ENCODE results near the gene NPLOC4.

The NPLOC4 gene

GRCh38 chr17:81659038-81659437 lies 22.1 kb upstream of the NPLOC4 start:
- H3K27ac ChIP-seq (ENCODE audit: extremely low read depth, low read depth, low read length) = no peak overlapping the region
- no peaks in the 10 kb centered on the region for H3K4me1 ChIP-seq (ENCODE audit: control insufficient read depth, insufficient read depth, low read length)
- ChIA-PET POLR2A (interaction anchor here (0.7 to 1.6 kb wide), 3 partner anchors 8 to 378 kb away, joined by 4 to 8 read pairs (median 5); partner anchors contain the start of genes CCDC137, DCXR and OXLD1), CTCF (no interaction called here)
- H3K4me3 ChIP-seq (ENCODE audit: low read depth, low read length) = no peak overlapping the region
- TF ChIP-seq ZNF530 (tag by site-specific recombination; IDR thresholded peaks at IDR 0.05; ENCODE audit: low read depth) (no peak), ZNF548 (tag by site-specific recombination; IDR thresholded peaks at IDR 0.05) (no peak), ZNF138 (tag by site-specific recombination; IDR thresholded peaks at IDR 0.05; ENCODE audit: borderline replicate concordance) (no peak), ZNF549 (tag by site-specific recombination; IDR thresholded peaks at IDR 0.05) (no peak), ZNF510 (tag by site-specific recombination; IDR thresholded peaks at IDR 0.05; ENCODE audit: insufficient replicate concordance) (no peak), ZNF184 (tag by site-specific recombination; IDR thresholded peaks at IDR 0.05) (no peak), ZNF248 (tag by site-specific recombination; IDR thresholded peaks at IDR 0.05) (no peak), ZNF561 (tag by site-specific recombination; IDR thresholded peaks at IDR 0.05; ENCODE audit: borderline replicate concordance) (no peak), SP3 (tag by site-specific recombination; IDR thresholded peaks at IDR 0.05) (no peak)
- TF ChIP-seq, protein P1, sequence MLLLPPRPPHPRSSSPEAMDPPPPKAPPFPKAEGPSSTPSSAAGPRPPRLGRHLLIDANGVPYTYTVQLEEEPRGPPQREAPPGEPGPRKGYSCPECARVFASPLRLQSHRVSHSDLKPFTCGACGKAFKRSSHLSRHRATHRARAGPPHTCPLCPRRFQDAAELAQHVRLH (tag by site-specific recombination; IDR thresholded peaks at IDR 0.05) = no peak
- TF ChIP-seq, protein P2, sequence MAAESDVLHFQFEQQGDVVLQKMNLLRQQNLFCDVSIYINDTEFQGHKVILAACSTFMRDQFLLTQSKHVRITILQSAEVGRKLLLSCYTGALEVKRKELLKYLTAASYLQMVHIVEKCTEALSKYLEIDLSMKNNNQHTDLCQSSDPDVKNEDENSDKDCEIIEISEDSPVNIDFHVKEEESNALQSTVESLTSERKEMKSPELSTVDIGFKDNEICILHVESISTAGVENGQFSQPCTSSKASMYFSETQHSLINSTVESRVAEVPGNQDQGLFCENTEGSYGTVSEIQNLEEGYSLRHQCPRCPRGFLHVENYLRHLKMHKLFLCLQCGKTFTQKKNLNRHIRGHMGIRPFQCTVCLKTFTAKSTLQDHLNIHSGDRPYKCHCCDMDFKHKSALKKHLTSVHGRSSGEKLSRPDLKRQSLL (tag by site-specific recombination; IDR thresholded peaks at IDR 0.05) = no peak
- TF ChIP-seq, protein P3, sequence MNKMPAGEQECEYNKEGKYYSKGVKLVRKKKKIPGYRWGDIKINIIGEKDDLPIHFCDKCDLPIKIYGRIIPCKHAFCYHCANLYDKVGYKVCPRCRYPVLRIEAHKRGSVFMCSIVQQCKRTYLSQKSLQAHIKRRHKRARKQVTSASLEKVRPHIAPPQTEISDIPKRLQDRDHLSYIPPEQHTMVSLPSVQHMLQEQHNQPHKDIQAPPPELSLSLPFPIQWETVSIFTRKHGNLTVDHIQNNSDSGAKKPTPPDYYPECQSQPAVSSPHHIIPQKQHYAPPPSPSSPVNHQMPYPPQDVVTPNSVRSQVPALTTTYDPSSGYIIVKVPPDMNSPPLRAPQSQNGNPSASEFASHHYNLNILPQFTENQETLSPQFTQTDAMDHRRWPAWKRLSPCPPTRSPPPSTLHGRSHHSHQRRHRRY (tag by site-specific recombination; IDR thresholded peaks at IDR 0.05) = no peak
- H3K36me3 ChIP-seq (ENCODE audit: control insufficient read depth in 2 of 2, insufficient read depth in 1 of 2, low read length in 2 of 2) = peaks cover 0 to under 1% of the 10 kb centered on the region in 2 experiments; a peak in 2 of 3 replicates
- H3K9me3 ChIP-seq (ENCODE audit: control insufficient read depth, insufficient read depth, low read depth, low read length) = no peaks in the 10 kb centered on the region

DNA sequence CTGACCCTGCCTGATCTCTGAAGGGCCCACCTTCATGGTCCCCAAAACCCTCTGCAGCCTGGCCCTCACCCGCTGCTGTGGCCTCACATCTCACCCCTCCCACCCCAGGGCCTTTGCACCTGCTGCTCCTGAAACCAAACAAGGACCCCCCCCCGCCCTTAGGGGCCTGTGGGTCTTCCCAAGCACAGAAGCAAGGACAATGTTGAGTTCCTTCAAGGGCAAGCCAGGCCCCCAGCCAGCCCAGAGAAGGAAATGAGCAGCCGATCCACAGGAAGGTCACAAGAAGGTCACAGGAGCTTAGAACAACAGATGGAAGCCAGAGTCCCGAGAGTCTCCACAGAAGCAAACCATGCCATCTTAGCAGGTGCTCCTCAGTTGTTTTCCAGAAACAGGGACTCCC lies 19.9 kb upstream of the NPLOC4 start:
- TF ChIP-seq ZNF555 (tag by site-specific recombination; conservative IDR thresholded peaks at IDR 0.05) (no peak), ZNF623 (tag by site-specific recombination; IDR thresholded peaks at IDR 0.05) (peak; percentile 97)
- TF ChIP-seq, protein P4, sequence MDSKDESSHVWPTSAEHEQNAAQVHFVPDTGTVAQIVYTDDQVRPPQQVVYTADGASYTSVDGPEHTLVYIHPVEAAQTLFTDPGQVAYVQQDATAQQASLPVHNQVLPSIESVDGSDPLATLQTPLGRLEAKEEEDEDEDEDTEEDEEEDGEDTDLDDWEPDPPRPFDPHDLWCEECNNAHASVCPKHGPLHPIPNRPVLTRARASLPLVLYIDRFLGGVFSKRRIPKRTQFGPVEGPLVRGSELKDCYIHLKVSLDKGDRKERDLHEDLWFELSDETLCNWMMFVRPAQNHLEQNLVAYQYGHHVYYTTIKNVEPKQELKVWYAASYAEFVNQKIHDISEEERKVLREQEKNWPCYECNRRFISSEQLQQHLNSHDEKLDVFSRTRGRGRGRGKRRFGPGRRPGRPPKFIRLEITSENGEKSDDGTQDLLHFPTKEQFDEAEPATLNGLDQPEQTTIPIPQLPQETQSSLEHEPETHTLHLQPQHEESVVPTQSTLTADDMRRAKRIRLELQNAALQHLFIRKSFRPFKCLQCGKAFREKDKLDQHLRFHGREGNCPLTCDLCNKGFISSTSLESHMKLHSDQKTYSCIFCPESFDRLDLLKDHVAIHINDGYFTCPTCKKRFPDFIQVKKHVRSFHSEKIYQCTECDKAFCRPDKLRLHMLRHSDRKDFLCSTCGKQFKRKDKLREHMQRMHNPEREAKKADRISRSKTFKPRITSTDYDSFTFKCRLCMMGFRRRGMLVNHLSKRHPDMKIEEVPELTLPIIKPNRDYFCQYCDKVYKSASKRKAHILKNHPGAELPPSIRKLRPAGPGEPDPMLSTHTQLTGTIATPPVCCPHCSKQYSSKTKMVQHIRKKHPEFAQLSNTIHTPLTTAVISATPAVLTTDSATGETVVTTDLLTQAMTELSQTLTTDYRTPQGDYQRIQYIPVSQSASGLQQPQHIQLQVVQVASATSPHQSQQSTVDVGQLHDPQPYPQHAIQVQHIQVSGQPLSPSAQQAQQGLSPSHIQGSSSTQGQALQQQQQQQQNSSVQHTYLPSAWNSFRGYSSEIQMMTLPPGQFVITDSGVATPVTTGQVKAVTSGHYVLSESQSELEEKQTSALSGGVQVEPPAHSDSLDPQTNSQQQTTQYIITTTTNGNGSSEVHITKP (tag by site-specific recombination; IDR thresholded peaks at IDR 0.05) = 0 out of 2 replicates have a peak, but pooled peaks have one; percentile 26
- H3K4me3 ChIP-seq (ENCODE audit: low read depth, low read length) = no peak overlapping the region
- H3K36me3 ChIP-seq (ENCODE audit: control insufficient read depth in 2 of 2, insufficient read depth in 1 of 2, low read length in 2 of 2) = no peaks in the 10 kb centered on the region; a peak in 1 of 3 replicates
- H3K27ac ChIP-seq (ENCODE audit: extremely low read depth, low read depth, low read length) = no peak overlapping the region
- no peaks in the 10 kb centered on the region for H3K4me1 ChIP-seq (ENCODE audit: control insufficient read depth, insufficient read depth, low read length)
- ChIA-PET POLR2A (interaction anchor here (0.6 kb wide), 2 partner anchors 19 to 69 kb away, joined by 3 read pairs; no protein-coding TSS in a partner anchor), CTCF (no interaction called here)
- H3K9me3 ChIP-seq (ENCODE audit: control insufficient read depth, insufficient read depth, low read depth, low read length) = no peaks in the 10 kb centered on the region

Data from HEK293 (cell line).